HG03280 (cell line): Measurements from ENCODE around the gene PUM2.

ENCODE experiments used
- ATAC-seq: cut with Tn5 transposase; IDR thresholded peaks from one replicate; pipeline ENCODE4 v1.9.1; 2021; ENCODE audit warnings: mild to moderate bottlenecking, moderate library complexity; ENCODE audit not compliant: unreplicated experiment

Gene PUM2

GRCh38 chr2:20219763-20220380 is 130.8 kb downstream of the PUM2 start:
- ATAC-seq, result no peak

- no peak for ATAC-seq
These were observed 132.0 kb downstream of the PUM2 start for GRCh38 chr2:20218331-20219320.

- ATAC-seq, result no peak
These were observed 133.3 kb downstream of the PUM2 start for GRCh38 chr2:20217041-20217970.

- ATAC-seq, result no peak
These were observed 134.3 kb downstream of the PUM2 start for GRCh38 chr2:20216130-20217025.

GRCh38 chr2:20215183-20216040 is 135.2 kb downstream of the PUM2 start:
- ATAC-seq, result no peak

- ATAC-seq, result no peak
These were observed 136.0 kb downstream of the PUM2 start for GRCh38 chr2:20214566-20215182.

- ATAC-seq, result peak; percentile 35
These were observed 136.7 kb downstream of the PUM2 start for GRCh38 chr2:20213651-20214565.

GRCh38 chr2:20212871-20213503 is 137.7 kb downstream of the PUM2 start:
- no peak for ATAC-seq

GRCh38 chr2:20212459-20212870 is 138.2 kb downstream of the PUM2 start:
- ATAC-seq, result no peak

- no peak for ATAC-seq
These were observed 138.7 kb downstream of the PUM2 start for GRCh38 chr2:20211860-20212458.

GRCh38 chr2:20211420-20211819 is 139.2 kb downstream of the PUM2 start:
- no peak for ATAC-seq

- no peak for ATAC-seq
These were observed 140.2 kb downstream of the PUM2 start for GRCh38 chr2:20210462-20210861.

- no peak for ATAC-seq
These were observed 141.1 kb downstream of the PUM2 start for GRCh38 chr2:20209373-20210109.

GRCh38 chr2:20208476-20208859 is 142.2 kb downstream of the PUM2 start:
- ATAC-seq, result no peak

GRCh38 chr2:20207051-20207450 is 143.6 kb downstream of the PUM2 start:
- ATAC-seq, result no peak

- ATAC-seq, result no peak
These were observed 144.6 kb downstream of the PUM2 start for GRCh38 chr2:20205915-20206524.
